B cell (primary cell): ENCODE measurements around the gene EIF3B. TPM values are rescaled to one million over a fixed set of nuclear protein-coding genes. Genes with fewer than 3 reads are reported as not detected.

Experiments
- ATAC-seq: fragments of 200-7000 bp; cut with Tn5 transposase; one replicate; pipeline ENCODE4 v1.10.0; 2021; ENCODE audit warnings: low read depth, mild to moderate bottlenecking, moderate number of reproducible peaks, moderate library complexity
- CTCF ChIA-PET: fragments of 350-600 bp; sonication (Branson Sonifier 250); formaldehyde crosslinking; loops from one replicate; lab custom pipeline; 2021; ENCODE audit warnings: antibody characterized with exemption, inconsistent platforms; lab: Charles Lee
- POLR2A ChIA-PET: fragments of 350-600 bp; sonication (Branson Sonifier 250); formaldehyde crosslinking; loops from one replicate; lab custom pipeline; 2021; ENCODE audit warnings: antibody characterized with exemption; lab: Charles Lee
- DNase-seq: peaks from one replicate; pipeline ENCODE4 v3.0.0; 2013
- H2AFZ ChIP-seq: 2 replicates; pipeline ENCODE4 v1.6.1; 2012; ENCODE audit warnings: mild to moderate bottlenecking, low read depth, low read length; ENCODE audit not compliant: insufficient read depth, poor library complexity, severe bottlenecking
- H3K27ac ChIP-seq, 2 donors: 1 replicate in 1 of 2; 2 replicates in 1 of 2; pipeline ENCODE4 v1.5.1; 2012 to 2013; ENCODE audit warnings: low read length in 2 of 2, mild to moderate bottlenecking in 2 of 2, moderate library complexity in 1 of 2
- H3K27me3 ChIP-seq, 4 experiments: fragments of 200-600 bp in 1 of 4; sonication (generic) in 1 of 4; replicated peaks in 1 of 4; 1 replicate in 2 of 4; 2 replicates in 2 of 4; pipeline versions ENCODE4 v1.6.1 to v1.7.0; 2013 to 2016; ENCODE audit warnings: low read length in 3 of 4, mild to moderate bottlenecking in 2 of 4, mixed read lengths in 1 of 4, moderate library complexity in 1 of 4; ENCODE audit not compliant: insufficient read depth in 4 of 4, control insufficient read depth in 3 of 4; ENCODE audit errors: control extremely low read depth in 1 of 4
- H3K36me3 ChIP-seq, 2 experiments: replicated peaks in 1 of 2; 1 replicate in 1 of 2; 2 replicates in 1 of 2; pipeline versions ENCODE4 v1.6.1 to v1.7.1; 2013; ENCODE audit warnings: low read length in 1 of 2; ENCODE audit not compliant: insufficient read depth in 2 of 2, control insufficient read depth in 1 of 2; ENCODE audit errors: control extremely low read depth in 1 of 2, extremely low read depth in 1 of 2
- H3K4me1 ChIP-seq, 2 donors: fragments of 200-600 bp in 1 of 2; sonication (generic) in 1 of 2; 1 replicate in 1 of 2; 2 replicates in 1 of 2; pipeline versions ENCODE4 v1.5.1 to v1.6.1; 2013 to 2017; ENCODE audit warnings: low read length in 2 of 2; ENCODE audit not compliant: control insufficient read depth in 2 of 2, insufficient read depth in 2 of 2
- H3K4me2 ChIP-seq: replicated peaks from 2 replicates; pipeline ENCODE3; 2012; ENCODE audit warnings: mild to moderate bottlenecking, low read depth, low read length; ENCODE audit not compliant: poor library complexity, severe bottlenecking
- H3K4me3 ChIP-seq, 5 experiments: fragments of 200-600 bp in 1 of 5; sonication (generic) in 1 of 5; 1 replicate in 3 of 5; 2 replicates in 2 of 5; pipeline versions ENCODE4 v1.5.1 to v1.7.0; 2011 to 2016; ENCODE audit warnings: low read length in 4 of 5, mild to moderate bottlenecking in 4 of 5, low read depth in 2 of 5, control low read depth in 1 of 5, moderate library complexity in 1 of 5; ENCODE audit not compliant: insufficient read depth in 1 of 5; ENCODE audit errors: control extremely low read depth in 1 of 5, extremely low read depth in 1 of 5
- H3K79me2 ChIP-seq: fragments of 200-600 bp; sonication (generic); one replicate; pipeline ENCODE4 v1.6.0; 2016; ENCODE audit warnings: low read length; ENCODE audit not compliant: control insufficient read depth, insufficient read depth
- H3K9ac ChIP-seq: fragments of 200-600 bp; sonication (generic); 2 replicates; pipeline ENCODE4 v1.6.1; 2017; ENCODE audit warnings: mild to moderate bottlenecking, low read length, moderate library complexity
- H3K9me3 ChIP-seq, 3 donors: one replicate each; pipeline versions ENCODE4 v1.6.1 to v1.7.1; 2013; ENCODE audit warnings: low read length in 2 of 3; ENCODE audit not compliant: control insufficient read depth in 2 of 3, insufficient read depth in 1 of 3; ENCODE audit errors: control extremely low read depth in 1 of 3
- H4K20me1 ChIP-seq: 2 replicates; pipeline ENCODE4 v1.6.0; 2012; ENCODE audit warnings: mild to moderate bottlenecking, low read length; ENCODE audit not compliant: insufficient read depth, control insufficient read depth, poor library complexity, severe bottlenecking
- H3K27ac Mint-ChIP-seq: one replicate; pipeline ENCODE4 v1.8.0; 2021; ENCODE audit warnings: mixed read lengths
- H3K27me3 Mint-ChIP-seq: one replicate; pipeline ENCODE4 v1.8.0; 2021; ENCODE audit warnings: mixed read lengths
- H3K4me1 Mint-ChIP-seq: one replicate; pipeline ENCODE4 v1.8.0; 2021; ENCODE audit warnings: mixed read lengths
- H3K4me3 Mint-ChIP-seq: one replicate; pipeline ENCODE4 v1.8.0; 2021; ENCODE audit warnings: mixed read lengths
- H3K9me3 Mint-ChIP-seq: one replicate; pipeline ENCODE4 v1.8.0; 2022; ENCODE audit warnings: mixed read lengths; ENCODE audit not compliant: insufficient read depth
- CTCF ChIP-seq: fragments of 200-600 bp; IDR thresholded peaks from one replicate; pipeline ENCODE4 v1.8.0; 2022; ENCODE audit warnings: antibody characterized with exemption, mild to moderate bottlenecking
- EZH2 ChIP-seq: IDR thresholded peaks from 2 replicates; pipeline ENCODE4 v1.6.1; 2012; ENCODE audit warnings: borderline replicate concordance, low read depth, mild to moderate bottlenecking, moderate library complexity, low read length; ENCODE audit not compliant: insufficient read depth, poor library complexity, severe bottlenecking
- WGBS: methylation state at CpG from one replicate; pipeline ENCODE4 v1.1.5; 2013; ENCODE audit warnings: missing lambda C conversion rate; ENCODE audit not compliant: insufficient coverage; 5-methylcytosine and 5-hydroxymethylcytosine counted together
- intact Hi-C: fragments of 100-400 bp; cut with micrococcal nuclease; formaldehyde crosslinking; loops from one replicate; pipeline ENCODE4 v1.10.0; 2022
- polyA plus RNA-seq: library from polyadenylated mRNA; depleted of rRNA; stranded (reverse); fragments of >200 nt; gene quantifications from 2 replicates; pipeline ENCODE4 v1.2.3, GENCODE V29; 2012
- total RNA-seq, 2 donors: library from RNA; stranded (reverse); fragments of 120-200 nt in 1 of 2; gene quantifications; 1 replicate in 1 of 2; 2 replicates in 1 of 2; pipeline versions ENCODE4 v1.2.3 to v1.2.4, GENCODE V29; 2013 to 2022

Gene EIF3B
- total and polyA plus RNA-seq, 2 donors (not counting 1 experiment from before 2014, with no cell fraction given) = 69.3 to 152 TPM

- H3K27ac Mint-ChIP-seq = no peak overlapping the region
- Histone ChIP-seq H3K36me3 (no peaks in the 10 kb centered on the region), H3K4me3 (no peak overlapping the region), H2AFZ (no peak overlapping the region), H3K27me3 (no peaks in the 10 kb centered on the region), H3K27ac (no peak overlapping the region), H3K79me2 (peaks cover 32% of the 10 kb centered on the region), H3K4me1 (peaks cover 25 to 45% of the 10 kb centered on the region in 2 donors), H3K4me2 (no peak overlapping the region), H3K9ac (no peak overlapping the region), H3K9me3 (peaks cover 0 to 16% (median 0%) of the 10 kb centered on the region in 3 donors), H4K20me1 (no peaks in the 10 kb centered on the region)
- CTCF ChIA-PET = no interaction called here
- 96% methylated on average over 1 of the region's 1 CpG for WGBS
- H3K4me1 Mint-ChIP-seq = peaks cover 28% of the 10 kb centered on the region
- POLR2A ChIA-PET = no interaction called here
- no peak for ATAC-seq
- no peak overlapping the region for H3K4me3 Mint-ChIP-seq
- H3K9me3 Mint-ChIP-seq = no peaks in the 10 kb centered on the region
- H3K27me3 Mint-ChIP-seq = no peaks in the 10 kb centered on the region
- intact Hi-C loops = no loop called here
- DNase-seq = no peak
- TF ChIP-seq CTCF (no peak), EZH2 (no peak)
Measured at GRCh38 chr7:2315787-2316186, 38.8 kb upstream of the EIF3B start.

- no peak overlapping the region for H2AFZ ChIP-seq
- peaks cover 24% of the 10 kb centered on the region for H3K79me2 ChIP-seq
- Mint-ChIP-seq H3K9me3 (no peaks in the 10 kb centered on the region), H3K27ac (no peak overlapping the region), H3K4me3 (no peak overlapping the region), H3K4me1 (peaks cover 21% of the 10 kb centered on the region), H3K27me3 (no peaks in the 10 kb centered on the region)
- H3K4me1 ChIP-seq = peaks cover 18 to 37% of the 10 kb centered on the region in 2 donors
- H3K27ac ChIP-seq = no peak overlapping the region
- TF ChIP-seq EZH2 (no peak), CTCF (no peak)
- no peaks in the 10 kb centered on the region for H3K36me3 ChIP-seq
- CTCF ChIA-PET = no interaction called here
- no peaks in the 10 kb centered on the region for H3K27me3 ChIP-seq
- ATAC-seq (no peak), DNase-seq (no peak)
- POLR2A ChIA-PET = no interaction called here
- H3K9ac ChIP-seq = no peak overlapping the region
- no peaks in the 10 kb centered on the region for H4K20me1 ChIP-seq
- 95% methylated on average over 1 of the region's 1 CpG for WGBS
- no peak overlapping the region for H3K4me2 ChIP-seq
- H3K4me3 ChIP-seq = no peak overlapping the region
- peaks cover 0 to 12% (median 0%) of the 10 kb centered on the region in 3 donors for H3K9me3 ChIP-seq
- intact Hi-C loops = no loop called here
Measured at GRCh38 chr7:2316578-2316977, 38.0 kb upstream of the EIF3B start.
